ENCODE measurements around the gene SH3TC2.

GRCh38 chr5:149022200-149022599, 40.7 kb downstream of the SH3TC2 start:
- TF ChIP-seq CTCF (conservative IDR thresholded peaks at IDR 0.05) (no peak), ZFX (IDR thresholded peaks at IDR 0.05) (no peak)

All from C4-2B (cell line).